GM03348 (cell line): ENCODE results near the gene TSPEAR.
"Not testable (repeated sequence)": the region's sequence is repeated elsewhere in the genome, so short reads cannot be mapped to it uniquely, and the experiment has no call there.

Source experiments
- DNase-seq: peaks from one replicate; pipeline ENCODE4 v3.0.0; 2012; ENCODE audit warnings: low spot score

Gene TSPEAR

DNA sequence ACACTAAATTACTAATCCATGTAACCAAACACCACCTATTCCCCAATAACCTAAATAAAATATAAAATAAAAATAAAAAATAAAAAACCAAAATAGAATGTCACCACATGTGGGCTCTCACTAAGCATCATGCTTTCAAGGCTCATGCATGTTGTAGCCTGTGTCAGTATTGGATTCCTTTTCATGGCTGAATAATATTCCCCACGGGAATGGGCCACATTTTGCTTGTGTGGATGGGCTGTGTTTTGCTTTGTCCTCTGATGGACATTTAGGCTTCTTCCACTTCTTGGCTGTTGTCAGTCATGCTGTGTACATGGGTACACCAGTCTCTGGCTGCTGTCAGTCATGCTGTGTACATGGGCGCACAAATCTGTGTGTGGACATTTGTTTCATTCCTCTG lies 122.3 kb downstream of the TSPEAR start:
- no peak for DNase-seq

GRCh38 chr21:44585892-44586291 lies 125.5 kb downstream of the TSPEAR start:
- no peak for DNase-seq

DNA sequence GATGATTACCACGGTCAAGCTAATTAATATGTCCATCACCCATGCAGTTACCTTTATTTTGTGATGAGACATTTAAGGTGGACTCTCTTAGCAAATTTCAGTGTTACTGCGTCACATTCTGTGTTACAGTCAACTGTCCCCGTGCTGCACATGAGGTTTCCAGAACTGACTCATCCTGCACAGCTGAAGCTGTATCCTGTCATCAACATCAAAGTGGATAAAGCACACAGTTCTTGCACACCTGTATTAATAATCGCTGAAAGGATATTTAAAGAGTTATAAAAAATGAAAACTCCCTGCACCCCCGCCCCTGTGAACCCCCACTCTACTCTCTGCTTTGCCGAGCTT lies 127.6 kb downstream of the TSPEAR start:
- no peak for DNase-seq

DNA sequence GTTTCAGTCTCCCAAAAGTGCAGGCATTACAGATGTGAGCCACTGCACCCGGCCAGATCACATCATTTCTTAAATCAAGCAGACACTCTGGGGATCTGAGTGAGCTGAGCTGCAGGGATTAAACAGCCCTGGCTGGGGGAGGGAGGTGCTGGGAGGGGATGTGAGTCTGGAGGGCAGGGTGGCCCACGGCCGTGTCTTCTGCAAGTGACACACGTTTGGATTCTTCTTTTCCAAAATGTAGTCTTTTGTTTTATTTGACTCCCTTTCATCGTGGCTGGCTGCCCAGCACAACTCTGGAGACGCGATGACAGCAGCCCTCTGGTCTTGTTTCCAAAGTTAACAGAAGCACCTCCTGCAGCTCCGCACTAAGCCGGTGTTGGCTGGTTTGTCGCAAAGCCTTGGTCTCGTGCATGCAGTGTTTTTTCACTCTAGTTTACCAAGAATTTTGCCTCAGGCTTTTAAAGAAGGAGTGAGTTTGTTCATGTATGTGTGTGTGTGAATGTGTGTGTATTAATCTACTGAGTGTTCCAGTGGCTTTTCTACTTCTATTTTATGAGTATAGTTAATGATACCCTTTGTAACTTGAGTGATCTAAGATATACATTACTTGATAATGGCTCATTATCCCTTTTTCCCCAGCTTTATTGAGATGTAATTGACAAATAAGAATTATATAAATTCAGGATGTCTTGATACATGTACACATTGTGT lies 128.1 kb downstream of the TSPEAR start:
- no peak for DNase-seq

DNA sequence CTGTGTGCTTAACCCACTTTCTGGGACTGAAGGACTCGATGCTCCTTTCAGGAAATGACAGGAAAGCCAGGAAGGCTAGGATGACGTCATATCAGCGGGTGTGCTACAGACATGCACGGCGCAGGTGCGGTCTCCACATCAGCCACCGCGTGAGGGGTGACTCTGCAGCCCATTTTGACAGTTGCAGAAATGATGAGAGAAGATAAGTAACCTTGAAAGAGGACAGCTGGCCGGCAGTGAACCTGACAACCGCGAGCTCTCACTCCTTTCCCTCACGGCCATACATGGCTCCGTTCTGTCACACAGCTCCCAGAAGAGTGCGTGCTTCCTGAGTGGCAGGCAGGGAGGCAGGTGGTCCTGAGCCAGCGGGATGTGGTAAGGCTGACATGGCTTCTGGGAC lies 129.3 kb downstream of the TSPEAR start:
- DNase-seq: no peak

DNA sequence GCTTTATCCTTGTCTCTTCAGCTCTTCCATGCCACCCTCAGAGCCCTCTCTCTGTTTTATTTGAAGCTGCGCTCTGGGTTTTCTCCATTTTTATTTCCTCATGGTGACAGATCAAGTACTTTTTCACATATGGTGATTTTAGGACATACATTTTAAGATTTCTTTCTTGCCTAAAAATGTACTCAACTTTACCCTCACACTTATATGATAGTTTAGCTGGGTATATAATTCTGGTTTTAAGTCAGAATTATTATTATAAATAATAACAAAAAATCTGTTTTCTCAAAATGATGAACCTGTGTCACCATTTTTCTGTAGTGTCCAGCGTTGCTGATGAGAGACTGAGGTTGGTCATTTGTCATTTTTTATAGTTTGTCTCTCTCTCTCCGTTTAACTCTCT lies 130.2 kb downstream of the TSPEAR start:
- DNase-seq: no peak

DNA sequence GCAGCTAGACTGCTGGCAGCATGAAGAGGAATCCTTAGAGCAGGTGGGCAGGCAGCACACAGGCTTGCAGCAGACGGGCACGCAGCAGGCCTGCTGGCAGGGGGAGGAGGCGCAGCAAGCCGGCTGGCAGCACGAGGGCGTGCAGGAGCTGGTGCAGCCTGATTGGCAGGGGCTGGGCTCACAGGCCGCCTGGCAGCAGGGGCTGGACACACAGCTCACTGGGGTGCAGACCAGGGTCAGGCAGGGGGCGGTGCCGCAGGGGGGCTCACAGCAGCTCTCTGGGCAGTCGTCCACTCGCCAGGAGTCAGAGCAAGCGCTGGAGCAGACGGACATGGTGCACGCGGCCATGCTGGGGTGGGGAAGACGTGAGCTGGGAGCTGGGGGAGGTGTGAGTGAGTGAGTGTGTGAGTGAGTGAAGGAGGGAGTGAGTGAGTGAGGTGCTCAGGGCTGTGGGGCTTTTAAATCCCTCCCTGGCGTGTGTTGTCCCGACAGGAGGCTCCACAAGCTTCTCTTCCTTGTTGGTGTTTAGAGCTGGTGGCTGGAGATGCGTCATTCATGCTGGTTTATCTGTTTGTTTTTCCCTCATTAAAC lies 131.0 kb downstream of the TSPEAR start, which contains the start of gene KRTAP10-5:
KRTAP10-5 (minus strand) TSS at position 374 of the 591 bp plus-strand sequence; CDS start at position 348, 26 bp downstream.
- not testable (repeated sequence) for DNase-seq

DNA sequence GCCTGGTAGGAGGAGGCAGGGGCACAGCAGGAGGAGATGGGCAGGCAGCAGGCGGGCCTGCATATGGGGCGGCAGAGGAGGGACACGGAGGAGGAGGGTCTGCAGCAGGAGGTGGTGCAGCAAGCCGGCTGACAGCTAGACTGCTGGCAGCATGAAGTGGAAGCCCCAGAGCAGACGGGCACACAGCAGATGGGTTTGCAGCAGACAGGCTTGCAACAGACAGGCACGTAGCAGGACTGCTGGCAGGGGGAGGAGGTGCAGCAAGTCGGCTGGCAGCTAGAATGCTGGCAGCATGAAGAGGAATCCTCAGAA lies 131.6 kb downstream of the TSPEAR start:
- DNase-seq: no peak

DNA sequence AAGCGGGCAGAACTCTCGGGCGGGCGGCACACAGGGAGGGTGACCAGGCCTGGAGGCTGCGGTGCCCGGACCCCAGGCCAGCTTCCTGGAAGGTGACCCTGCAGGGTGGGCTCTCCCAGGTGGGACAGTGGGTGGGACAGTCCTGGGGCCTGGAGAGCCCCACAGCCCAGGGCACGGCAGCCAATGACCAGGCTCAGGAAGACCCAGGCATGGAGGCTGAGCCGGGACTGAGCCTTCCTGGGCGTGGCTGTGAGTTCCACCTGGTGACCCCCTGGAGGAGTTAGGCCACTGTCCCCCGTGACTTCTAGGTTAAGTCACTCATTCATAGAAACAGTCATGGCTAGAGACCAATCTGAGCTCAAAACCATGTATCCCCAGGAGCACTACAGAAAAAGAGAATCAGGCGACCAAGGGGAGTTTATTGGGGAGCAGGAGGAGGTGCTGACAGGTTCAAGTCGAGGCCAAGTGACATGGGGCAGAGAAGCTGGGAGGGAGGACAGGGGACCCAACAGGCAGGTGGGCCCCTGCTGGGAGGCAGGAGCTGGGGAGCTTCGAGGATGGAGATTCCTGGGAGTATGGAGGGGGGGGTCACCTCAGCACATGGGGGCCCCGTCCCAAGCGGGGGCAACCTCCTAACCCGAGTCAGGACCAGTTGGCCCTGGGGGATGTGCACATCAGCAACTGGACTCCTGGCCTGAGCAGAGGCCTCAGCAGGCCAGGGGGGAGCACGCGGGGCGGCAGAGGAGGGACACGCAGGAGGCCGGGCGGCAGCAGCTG lies 132.1 kb downstream of the TSPEAR start:
- no peak for DNase-seq

- no peak for DNase-seq
Measured at GRCh38 chr21:44578371-44579055, 132.9 kb downstream of the TSPEAR start.

DNA sequence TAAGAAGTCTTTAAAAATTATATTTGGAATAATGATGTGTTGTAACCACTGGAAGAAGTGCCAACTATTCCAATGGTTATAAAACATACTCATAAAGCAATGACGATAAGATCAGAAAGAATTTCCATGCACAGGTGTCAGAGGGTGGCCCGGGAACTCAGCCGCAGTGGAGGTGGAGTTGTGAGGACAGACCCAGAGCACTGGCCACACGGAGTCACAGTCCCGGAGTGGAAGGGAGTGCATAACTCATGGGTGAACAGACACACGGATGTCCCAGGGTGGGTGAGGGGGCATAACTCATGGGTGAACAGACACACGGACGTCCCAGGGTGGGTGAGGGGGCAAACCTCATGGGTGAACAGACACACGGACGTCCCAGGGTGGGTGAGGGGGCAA lies 135.3 kb downstream of the TSPEAR start:
- DNase-seq: no peak

DNA sequence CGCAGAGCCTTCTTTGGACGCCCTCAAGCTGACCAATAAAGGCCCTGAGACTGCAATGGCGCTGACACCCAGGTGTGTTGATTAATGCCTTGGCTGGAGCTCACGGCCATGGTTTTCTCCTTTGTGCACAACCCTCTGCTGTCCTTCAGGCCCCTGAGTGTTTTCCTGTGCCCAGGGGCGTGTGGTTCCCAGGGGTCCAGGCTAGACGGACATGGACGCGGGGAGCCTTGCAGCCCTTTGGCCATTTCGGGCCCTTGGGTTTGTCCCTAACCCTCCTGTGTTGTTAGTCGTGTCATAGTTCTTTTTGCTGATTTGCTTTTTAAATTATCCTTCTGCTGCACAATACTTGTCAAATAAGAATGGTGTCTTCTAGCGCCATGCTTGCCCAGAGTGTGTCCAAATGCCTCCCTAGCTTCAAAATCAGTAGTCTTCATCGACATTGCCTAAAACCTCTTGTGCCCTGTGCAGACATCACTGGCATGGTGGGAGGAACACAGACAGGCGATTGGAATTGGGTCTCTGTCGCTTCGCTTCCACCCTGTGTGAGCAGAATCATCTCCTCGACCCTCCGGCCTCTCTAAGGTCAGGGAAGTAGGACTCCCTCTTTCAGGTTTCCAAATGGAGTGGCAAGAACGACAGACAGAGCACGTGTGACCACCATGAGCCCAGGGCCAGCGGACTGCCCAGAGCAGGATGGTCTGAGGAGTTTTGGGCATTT lies 135.9 kb downstream of the TSPEAR start:
- DNase-seq: no peak

- DNase-seq: no peak
Measured at GRCh38 chr21:44574457-44575306, 136.7 kb downstream of the TSPEAR start.

GRCh38 chr21:44573630-44574456 lies 137.5 kb downstream of the TSPEAR start, which contains the start of gene KRTAP10-4:
Gene KRTAP10-4, plus strand, starts transcription at chr21:44573729. Its CDS starts 30 bp downstream, at chr21:44573759.
- not testable (repeated sequence) for DNase-seq

DNA sequence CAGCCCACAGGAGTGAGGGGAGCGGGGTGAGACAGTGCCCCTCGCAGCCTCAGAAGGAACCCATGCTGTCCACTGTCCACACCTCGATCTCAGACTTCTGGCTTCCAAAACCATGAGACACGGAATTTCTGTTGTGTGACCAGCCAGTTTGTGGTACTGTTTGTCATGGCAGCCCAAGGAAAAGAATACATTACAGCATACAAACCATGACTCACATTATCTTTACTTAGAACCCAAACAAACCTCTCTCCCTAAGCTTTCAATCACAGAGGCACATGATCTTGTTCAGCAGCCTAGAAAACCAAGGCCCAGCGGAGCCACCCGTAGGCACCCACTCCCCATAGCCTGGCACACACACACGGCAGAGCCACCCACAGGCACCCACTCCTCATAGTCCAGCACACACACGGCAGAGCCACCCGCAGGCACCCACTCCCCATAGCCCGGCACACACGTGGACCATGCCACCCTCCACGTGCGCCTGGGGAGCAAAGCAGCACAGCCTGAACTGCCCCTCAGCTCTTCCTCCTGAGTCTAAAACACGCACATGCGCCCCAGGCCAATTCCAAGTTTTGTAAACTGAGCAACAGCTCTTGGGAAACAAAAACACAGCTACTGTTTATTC lies 138.3 kb downstream of the TSPEAR start:
- DNase-seq: no peak

DNA sequence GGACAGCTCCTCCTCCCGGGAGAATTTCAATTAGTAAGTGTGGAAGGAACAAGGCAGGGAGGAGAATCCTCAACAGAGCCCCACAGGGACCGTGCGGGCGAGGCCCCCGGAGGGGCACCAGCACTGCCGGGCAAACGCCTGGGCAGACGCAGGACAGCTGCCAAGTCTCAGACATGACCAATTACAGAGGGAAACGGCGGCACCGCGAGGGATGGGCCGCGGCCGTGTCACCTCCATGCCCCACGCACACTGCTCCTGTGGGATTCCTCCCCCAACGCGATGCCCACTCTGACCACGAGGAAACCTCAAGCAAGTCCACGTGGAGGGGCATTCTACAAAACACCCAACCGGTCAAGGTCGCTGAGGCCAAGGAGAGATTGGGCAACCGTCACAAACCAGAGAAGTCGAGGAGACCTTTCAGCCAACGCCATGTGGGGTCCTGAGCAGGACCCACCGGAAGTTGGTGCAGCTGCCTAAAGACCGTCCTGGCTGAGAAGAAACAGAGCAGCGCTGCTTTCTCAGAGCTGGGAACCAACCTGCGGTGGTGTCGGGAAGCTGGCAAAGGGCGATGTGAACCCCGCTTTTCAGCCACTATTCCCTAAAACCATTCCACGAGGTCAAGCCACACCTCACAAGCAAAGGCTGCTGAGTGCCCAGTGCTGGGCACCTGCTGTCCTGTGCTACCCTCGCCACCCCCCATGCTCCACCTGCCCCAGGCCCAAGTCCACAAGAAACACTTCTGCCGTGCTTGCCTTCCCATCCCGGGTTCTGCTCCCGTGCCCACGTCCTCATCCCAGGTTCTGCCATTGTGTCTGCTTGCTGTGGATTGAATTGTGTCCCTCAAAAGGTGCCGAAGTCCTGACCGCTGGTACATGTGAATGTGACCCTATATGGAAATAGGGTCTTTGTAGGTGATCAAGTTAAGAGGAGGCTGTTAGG lies 139.3 kb downstream of the TSPEAR start:
- no peak for DNase-seq

DNA sequence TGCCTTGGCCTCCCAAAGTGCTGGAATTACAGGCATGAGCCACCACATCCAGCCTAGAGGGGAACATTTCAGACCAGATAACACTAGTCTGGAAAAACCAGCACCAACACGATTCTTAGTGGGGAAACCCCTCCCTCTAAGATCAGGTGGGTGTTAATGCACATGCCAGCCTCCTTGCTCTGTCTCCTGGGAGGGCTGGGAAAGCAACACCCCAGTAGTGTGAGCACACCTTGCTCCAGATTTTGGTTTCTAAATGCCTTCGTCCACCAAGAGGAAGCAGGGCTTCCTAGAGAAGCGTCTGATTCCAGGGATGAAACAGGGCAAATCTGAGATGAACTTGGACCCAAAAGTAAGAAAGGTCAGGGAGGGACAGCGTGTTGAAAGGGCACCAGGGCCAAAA lies 140.1 kb downstream of the TSPEAR start:
- DNase-seq: no peak

DNA sequence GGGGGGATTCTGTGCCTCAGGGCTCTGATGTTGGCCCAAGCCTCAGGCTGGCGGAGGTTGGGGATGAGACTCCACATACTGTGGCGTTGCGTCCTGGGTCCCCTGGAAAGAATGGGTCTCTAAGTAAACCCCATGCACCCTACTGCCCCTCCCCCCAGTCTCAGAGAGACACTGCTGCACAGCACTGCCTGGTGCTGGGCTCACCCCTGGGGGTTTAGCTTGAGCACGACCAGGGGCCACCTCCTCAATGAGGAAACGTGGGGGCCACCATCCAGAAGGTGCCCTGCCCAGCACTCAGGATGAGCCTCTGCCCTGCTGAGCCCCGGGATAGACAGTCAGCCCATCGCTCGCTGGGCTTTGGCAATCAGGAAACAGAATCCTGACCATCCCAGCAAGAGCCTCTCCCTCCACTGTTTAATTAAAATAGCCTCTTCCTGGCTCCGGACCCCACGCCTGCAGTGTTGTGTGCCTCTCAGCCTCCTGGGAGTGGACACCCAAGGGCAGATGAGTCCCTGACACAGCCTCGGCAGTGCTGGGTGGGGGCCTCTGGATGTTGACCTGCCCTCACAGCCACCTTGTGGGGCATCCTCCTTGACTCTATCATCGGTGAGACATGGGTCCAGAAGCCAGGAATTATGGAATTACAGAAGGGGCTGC lies 141.4 kb downstream of the TSPEAR start:
- no peak for DNase-seq
